Activated CD8-positive, alpha-beta memory T cell treated with anti-CD3 and anti-CD28 coated beads for 36 hours (primary cell): Measurements from ENCODE around the gene TRAP1. TPM values are rescaled to one million over a fixed set of nuclear protein-coding genes. Genes with fewer than 3 reads are reported as not detected.

Experiments
- CTCF ChIA-PET: fragments of 350-600 bp; sonication (Branson Sonifier 250); formaldehyde crosslinking; loops from one replicate; lab custom pipeline; 2021; ENCODE audit warnings: antibody characterized with exemption; lab: Charles Lee
- POLR2A ChIA-PET: fragments of 350-600 bp; sonication (Branson Sonifier 250); formaldehyde crosslinking; loops from one replicate; lab custom pipeline; 2021; ENCODE audit warnings: antibody characterized with exemption; lab: Charles Lee
- total RNA-seq, 2 experiments: library from RNA; stranded (reverse); gene quantifications; one replicate each; pipeline ENCODE4 v1.2.3, GENCODE V29; 2021

TRAP1 gene
- 100 to 1,000 TPM; 331 to 335 TPM for total RNA-seq

GRCh38 chr16:3717235-3718018 lies at the start of gene TRAP1:
Gene TRAP1, minus strand, starts transcription at chr16:3717524. Its CDS starts 16 bp downstream, at chr16:3717508.
- ChIA-PET POLR2A (interaction anchor here (1.5 kb wide), 1 partner anchor 536 kb away, joined by 3 read pairs; no protein-coding TSS in a partner anchor), CTCF (no interaction called here)

GRCh38 chr16:3766177-3766576 lies 48.9 kb upstream of the TRAP1 start:
- ChIA-PET POLR2A (no interaction called here), CTCF (interaction anchor here (1.0 kb wide), 1 partner anchor 105 kb away, joined by 3 read pairs; no protein-coding TSS in a partner anchor)

GRCh38 chr16:3764409-3764808 lies 47.1 kb upstream of the TRAP1 start:
- ChIA-PET POLR2A (no interaction called here), CTCF (no interaction called here)

GRCh38 chr16:3762107-3762750 lies 44.9 kb upstream of the TRAP1 start:
- POLR2A ChIA-PET = no interaction called here
- CTCF ChIA-PET = no interaction called here

- POLR2A ChIA-PET = no interaction called here
- CTCF ChIA-PET = no interaction called here
Measured at GRCh38 chr16:3761375-3762106, 44.2 kb upstream of the TRAP1 start.

- ChIA-PET POLR2A (interaction anchor here (0.5 kb wide), 1 partner anchor 91 kb away, joined by 3 read pairs; no protein-coding TSS in a partner anchor), CTCF (no interaction called here)
Measured at GRCh38 chr16:3760518-3760917, 43.2 kb upstream of the TRAP1 start.

- POLR2A ChIA-PET = interaction anchor here (0.5 kb wide), 1 partner anchor 92 kb away, joined by 3 read pairs; no protein-coding TSS in a partner anchor
- CTCF ChIA-PET = no interaction called here
Measured at GRCh38 chr16:3759736-3760135, 42.4 kb upstream of the TRAP1 start.

GRCh38 chr16:3756113-3756512 lies 38.8 kb upstream of the TRAP1 start:
- ChIA-PET POLR2A (interaction anchor here (0.6 kb wide), 1 partner anchor 9 kb away, joined by 3 read pairs; no protein-coding TSS in a partner anchor), CTCF (no interaction called here)

- ChIA-PET POLR2A (no interaction called here), CTCF (no interaction called here)
Measured at GRCh38 chr16:3755249-3755648, 37.9 kb upstream of the TRAP1 start.

- ChIA-PET CTCF (no interaction called here), POLR2A (no interaction called here)
Measured at GRCh38 chr16:3754772-3755171, 37.4 kb upstream of the TRAP1 start.

- ChIA-PET CTCF (no interaction called here), POLR2A (no interaction called here)
Measured at GRCh38 chr16:3754081-3754703, 36.9 kb upstream of the TRAP1 start.

GRCh38 chr16:3752984-3753383 lies 35.7 kb upstream of the TRAP1 start:
- CTCF ChIA-PET = no interaction called here
- POLR2A ChIA-PET = no interaction called here

- ChIA-PET POLR2A (no interaction called here), CTCF (no interaction called here)
Measured at GRCh38 chr16:3751878-3752277, 34.6 kb upstream of the TRAP1 start.

- CTCF ChIA-PET = no interaction called here
- POLR2A ChIA-PET = no interaction called here
Measured at GRCh38 chr16:3748307-3748706, 31.0 kb upstream of the TRAP1 start.

- ChIA-PET POLR2A (interaction anchor here (0.5 kb wide), 1 partner anchor 347 kb away, joined by 3 read pairs; no protein-coding TSS in a partner anchor), CTCF (no interaction called here)
Measured at GRCh38 chr16:3745751-3746355, 28.5 kb upstream of the TRAP1 start.

- ChIA-PET POLR2A (no interaction called here), CTCF (interaction anchor here (1.2 kb wide), 1 partner anchor 33 kb away, joined by 3 read pairs; no protein-coding TSS in a partner anchor)
Measured at GRCh38 chr16:3744018-3744417, 26.7 kb upstream of the TRAP1 start.

GRCh38 chr16:3740934-3741333 lies 23.6 kb upstream of the TRAP1 start:
- ChIA-PET POLR2A (no interaction called here), CTCF (interaction anchor here (0.6 kb wide), 1 partner anchor 135 kb away, joined by 5 read pairs; no protein-coding TSS in a partner anchor)

- ChIA-PET POLR2A (no interaction called here), CTCF (no interaction called here)
Measured at GRCh38 chr16:3740186-3740585, 22.9 kb upstream of the TRAP1 start.

- POLR2A ChIA-PET = no interaction called here
- CTCF ChIA-PET = no interaction called here
Measured at GRCh38 chr16:3739636-3740035, 22.3 kb upstream of the TRAP1 start.
